WERI-Rb-1 (cell line): ENCODE data around the gene NAGPA.
A peak's percentile ranks its signal among the peaks of the same experiment; 100 is the strongest.

ENCODE experiments used
- DNase-seq: peaks from one replicate; pipeline ENCODE4 v3.0.0-alpha.2; 2020
- H3K27ac ChIP-seq: fragments of 250-450 bp; sonication (Bioruptor Pico); 2 replicates; pipeline ENCODE4 v1.5.1; 2020; ENCODE audit warnings: mild to moderate bottlenecking, moderate library complexity
- H3K27me3 ChIP-seq: fragments of 250-450 bp; sonication (Bioruptor Pico); 2 replicates; pipeline ENCODE4 v1.5.1; 2021; ENCODE audit warnings: mild to moderate bottlenecking, low read depth, moderate library complexity; ENCODE audit not compliant: insufficient read depth, severe bottlenecking
- H3K36me3 ChIP-seq: fragments of 250-450 bp; sonication (Bioruptor Pico); 2 replicates; pipeline ENCODE4 v1.5.1; 2020; ENCODE audit warnings: mild to moderate bottlenecking, moderate library complexity
- H3K4me3 ChIP-seq: 2 replicates; pipeline ENCODE4 v1.5.1; 2011; ENCODE audit warnings: low read depth, mild to moderate bottlenecking, control low read depth, low read length
- H3K9me3 ChIP-seq: fragments of 250-450 bp; sonication (Bioruptor Pico); 2 replicates; pipeline ENCODE4 v1.5.1; 2021; ENCODE audit warnings: mild to moderate bottlenecking, moderate library complexity; ENCODE audit not compliant: severe bottlenecking
- CTCF ChIP-seq: IDR thresholded peaks from 2 replicates; pipeline ENCODE4 v1.5.1; 2011; ENCODE audit warnings: low read depth, mild to moderate bottlenecking, control low read depth, inconsistent platforms, low read length

Gene NAGPA

GRCh38 chr16:5073279-5073629 is 39.5 kb upstream of the NAGPA start:
- Histone ChIP-seq H3K4me3 (no peak overlapping the region), H3K9me3 (no peaks in the 10 kb centered on the region), H3K27me3 (no peaks in the 10 kb centered on the region), H3K36me3 (peaks cover 29% of the 10 kb centered on the region), H3K27ac (no peak overlapping the region)
- no peak for TF ChIP-seq CTCF
- DNase-seq, result no peak

GRCh38 chr16:5072334-5073278 is 38.9 kb upstream of the NAGPA start:
- H3K9me3 ChIP-seq, result no peaks in the 10 kb centered on the region
- TF ChIP-seq CTCF, result no peak
- peaks cover 29% of the 10 kb centered on the region for H3K36me3 ChIP-seq
- H3K4me3 ChIP-seq, result peak overlapping the region; percentile 65
- DNase-seq, result no peak
- no peaks in the 10 kb centered on the region for H3K27me3 ChIP-seq
- H3K27ac ChIP-seq, result peak overlapping the region; percentile 84

- Histone ChIP-seq H3K9me3 (no peaks in the 10 kb centered on the region), H3K4me3 (peak within 1 kb of the TSS; percentile 65), H3K27ac (peak within 1 kb of the TSS; percentile 84), H3K27me3 (no peaks in the 10 kb centered on the region), H3K36me3 (peaks cover 29% of the 10 kb centered on the region)
- TF ChIP-seq CTCF, result no peak
- DNase-seq, result peak; percentile 90
Observed at GRCh38 chr16:5071681-5072333, 38.1 kb upstream of the NAGPA start, which contains the start of gene ALG1. ALG1 (plus strand) TSS chr16:5071843; CDS start chr16:5071850, 7 bp downstream.

GRCh38 chr16:5071341-5071680 is 37.6 kb upstream of the NAGPA start:
- Histone ChIP-seq H3K4me3 (peak overlapping the region; percentile 65), H3K27ac (peak overlapping the region; percentile 84), H3K36me3 (peaks cover 27% of the 10 kb centered on the region), H3K27me3 (no peaks in the 10 kb centered on the region), H3K9me3 (no peaks in the 10 kb centered on the region)
- DNase-seq, result no peak
- TF ChIP-seq CTCF, result no peak

GRCh38 chr16:5070431-5071186 is 36.9 kb upstream of the NAGPA start:
- no peak for DNase-seq
- Histone ChIP-seq H3K4me3 (no peak overlapping the region), H3K27ac (no peak overlapping the region), H3K27me3 (no peaks in the 10 kb centered on the region), H3K9me3 (no peaks in the 10 kb centered on the region), H3K36me3 (peaks cover 20% of the 10 kb centered on the region)
- TF ChIP-seq CTCF, result no peak
